GM12878 (cell line): ENCODE measurements around the gene ZFYVE21. TPM values are rescaled to one million over a fixed set of nuclear protein-coding genes. Genes with fewer than 3 reads are reported as not detected.

Experiments
- ATAC-seq: fragments of 200-7000 bp; cut with Tn5 transposase; 3 replicates; pipeline ENCODE4 v1.9.1; 2020; ENCODE audit warnings: mild to moderate bottlenecking, moderate library complexity
- BruUV-seq: library from RNA; stranded (reverse); fragments of 400-500 nt; replicated peaks from 2 replicates; lab custom pipeline; 2021; lab: Mats Ljungman, UMichigan
- CTCF ChIA-PET: fragments of 300-600 bp; sonication (Branson Sonifier 250); formaldehyde crosslinking; extraction: SDS; loops from one replicate; lab custom pipeline; 2021; ENCODE audit warnings: inconsistent platforms; lab: Yijun Ruan, JAX
- POLR2A ChIA-PET: fragments of 350-600 bp; formaldehyde crosslinking; extraction: SDS; loops from one replicate; lab custom pipeline; 2021; ENCODE audit warnings: inconsistent platforms; lab: Charles Lee
- RAD21 ChIA-PET: fragments of 300-600 bp; sonication (Branson Sonifier 250); formaldehyde crosslinking; loops from one replicate; lab custom pipeline; 2023; ENCODE audit warnings: antibody characterized with exemption; ENCODE audit not compliant: unreplicated experiment; lab: Charles Lee
- SMC1A ChIA-PET: fragments of 300-600 bp; sonication (Branson Sonifier 250); formaldehyde crosslinking; loops from one replicate; lab custom pipeline; 2023; ENCODE audit not compliant: unreplicated experiment, uncharacterized antibody; lab: Charles Lee
- DNase-seq: peaks from one replicate; pipeline ENCODE4 v3.0.0-alpha.2; 2011; ENCODE audit warnings: low read depth, low spot score
- FAIRE-seq: peaks from 3 replicates; lab custom pipeline; 2011; peaks lifted over from hg19 to GRCh38; lab: Jason Lieb, UNC
- H2AFZ ChIP-seq: 2 replicates; pipeline ENCODE4 v1.6.0; 2011; ENCODE audit warnings: low read depth, low read length, control low read depth; ENCODE audit not compliant: control insufficient read depth
- H3K27ac ChIP-seq: 2 replicates; pipeline ENCODE4 v1.5.1; 2011; ENCODE audit warnings: control low read depth; ENCODE audit not compliant: control insufficient read depth, insufficient read depth
- H3K27me3 ChIP-seq, 2 experiments: replicated peaks in 1 of 2; 2 replicates each; pipeline versions ENCODE4 v1.6.0 to v1.6.1; 2011; ENCODE audit warnings: low read length in 1 of 2; ENCODE audit not compliant: control insufficient read depth in 2 of 2, insufficient read depth in 2 of 2
- H3K36me3 ChIP-seq, 2 experiments: 2 replicates each; pipeline ENCODE4 v1.5.1; 2011; ENCODE audit warnings: low read length in 1 of 2; ENCODE audit not compliant: control insufficient read depth in 2 of 2, insufficient read depth in 2 of 2
- H3K4me1 ChIP-seq: 2 replicates; pipeline ENCODE4 v1.6.1; 2011; ENCODE audit warnings: mild to moderate bottlenecking, low read length, moderate library complexity, mixed read lengths; ENCODE audit not compliant: control insufficient read depth, insufficient read depth
- H3K4me2 ChIP-seq: 2 replicates; pipeline ENCODE4 v1.6.0; 2011; ENCODE audit warnings: control low read depth; ENCODE audit not compliant: control insufficient read depth, insufficient read depth
- H3K4me3 ChIP-seq: fragments of 200-600 bp; sonication (generic); 2 replicates; pipeline ENCODE4 v1.5.1; 2016
- H3K79me2 ChIP-seq: 2 replicates; pipeline ENCODE4 v1.6.0; 2011; ENCODE audit warnings: low read length; ENCODE audit not compliant: control insufficient read depth, insufficient read depth
- H3K9ac ChIP-seq: 2 replicates; pipeline ENCODE4 v1.8.0; 2011; ENCODE audit warnings: low read length, control low read depth, mixed read lengths; ENCODE audit not compliant: control insufficient read depth, insufficient read depth
- H3K9me3 ChIP-seq: replicated peaks from 3 replicates; pipeline ENCODE4 v1.5.1; 2011; ENCODE audit warnings: mild to moderate bottlenecking, low read length; ENCODE audit not compliant: control insufficient read depth, insufficient read depth
- H4K20me1 ChIP-seq: 2 replicates; pipeline ENCODE4 v1.6.0; 2011; ENCODE audit not compliant: control insufficient read depth, insufficient read depth
- E4F1 ChIP-seq: fragments of 450-650 bp; IDR thresholded peaks from 2 replicates; pipeline ENCODE4 v1.6.1; 2018; ENCODE audit warnings: borderline replicate concordance, mild to moderate bottlenecking; ENCODE audit not compliant: partially characterized antibody
- FOXM1 ChIP-seq: IDR thresholded peaks from 2 replicates; pipeline ENCODE4 v1.6.1; 2012; ENCODE audit warnings: low read depth, mild to moderate bottlenecking, inconsistent platforms, low read length, moderate library complexity
- HDAC2 ChIP-seq: fragments of 200-600 bp; sonication (generic); IDR thresholded peaks from 2 replicates; pipeline ENCODE4 v1.6.1; 2017
- KAT2A ChIP-seq: conservative IDR thresholded peaks from 2 replicates; pipeline ENCODE4 v1.6.1; 2011; ENCODE audit warnings: low read depth, low read length; ENCODE audit not compliant: control insufficient read depth
- MEF2B ChIP-seq: fragments of 450-650 bp; IDR thresholded peaks from 2 replicates; pipeline ENCODE4 v1.6.1; 2018; ENCODE audit warnings: mild to moderate bottlenecking, moderate library complexity; ENCODE audit not compliant: partially characterized antibody, poor library complexity, severe bottlenecking
- PML ChIP-seq: IDR thresholded peaks from 2 replicates; pipeline ENCODE4 v1.6.1; 2012; ENCODE audit warnings: low read length, inconsistent platforms
- RAD51 ChIP-seq: fragments of 450-650 bp; IDR thresholded peaks from 2 replicates; pipeline ENCODE4 v1.6.1; 2016; ENCODE audit warnings: moderate library complexity, mild to moderate bottlenecking, inconsistent platforms
- RELA ChIP-seq: fragments of 450-650 bp; IDR thresholded peaks from 2 replicates; pipeline ENCODE4 v1.8.0; 2014; ENCODE audit warnings: borderline replicate concordance; ENCODE audit not compliant: partially characterized antibody
- TAF1 ChIP-seq: IDR thresholded peaks from 2 replicates; pipeline ENCODE4 v1.6.1; 2011; ENCODE audit warnings: mild to moderate bottlenecking, low read depth, low read length, borderline replicate concordance
- TCF7 ChIP-seq: IDR thresholded peaks from 2 replicates; pipeline ENCODE4 v1.6.1; 2014; ENCODE audit warnings: antibody characterized with exemption, borderline replicate concordance
- WRNIP1 ChIP-seq: IDR thresholded peaks from 2 replicates; pipeline ENCODE4 v1.6.1; 2011; ENCODE audit warnings: low read depth, low read length, improper control_type of control experiment, borderline replicate concordance
- ZNF217 ChIP-seq: fragments of 450-650 bp; IDR thresholded peaks from 2 replicates; pipeline ENCODE4 v1.6.1; 2017; ENCODE audit warnings: antibody characterized with exemption, mild to moderate bottlenecking
- WGBS: methylation state at CpG from one replicate; pipeline ENCODE4 v1.1.6; 2016; ENCODE audit warnings: low lambda C conversion rate; ENCODE audit not compliant: insufficient replicate concordance, insufficient coverage; ENCODE audit errors: missing lambda C conversion rate; 5-methylcytosine and 5-hydroxymethylcytosine counted together
- in situ Hi-C: fragments of 300-500 bp; cut with MboI; formaldehyde crosslinking; loops from 9 replicates; pipeline ENCODE4 v1.14.3; 2018; ENCODE audit warnings: mixed read lengths
- intact Hi-C: fragments of 100-400 bp; cut with micrococcal nuclease; formaldehyde crosslinking; loops from one replicate; pipeline ENCODE4 v1.14.2; 2022; ENCODE audit not compliant: unreplicated experiment
- polyA plus RNA-seq, 11 experiments: library from polyadenylated mRNA; depleted of rRNA in 4 of 11; unstranded in 6 of 11; stranded (reverse) in 5 of 11; fragments of >200 nt; fragmentation: Nextera tagmentation in 4 of 11; fragmentation: Illumina TruSeq in 1 of 11; extraction: Ambion mirVana in 4 of 11; extraction: Trizol in 1 of 11; gene quantifications; 1 replicate in 1 of 11; 2 replicates in 10 of 11; pipeline versions ENCODE4 v1.2.1 to v1.2.3, GENCODE V29; 2011 to 2016; ENCODE audit warnings: inconsistent platforms in 2 of 11, missing spikeins in 2 of 11, low read depth in 1 of 11
- total RNA-seq, 4 experiments: library from RNA; depleted of rRNA in 3 of 4; stranded (reverse); fragments of >200 nt in 3 of 4; fragmentation: Illumina TruSeq in 1 of 4; extraction: Trizol in 1 of 4; gene quantifications; 2 replicates each; pipeline versions ENCODE4 v1.2.1 to v1.2.3, GENCODE V29; 2013 to 2021
- TF ChIP-seq, protein P1 (sequence below): fragments of 150-350 bp; IDR thresholded peaks from 2 replicates; pipeline ENCODE4 v1.6.1; 2014; ENCODE audit warnings: mild to moderate bottlenecking, low read depth, low read length

Gene ZFYVE21
- total and polyA plus RNA-seq, 10 of the 15 experiments (the other 5 are each of a cell fraction or from before 2014, with no cell fraction given), result 0.79 to 21.7 (median 13.8) TPM

GRCh38 chr14:103695296-103696069 lies 20.1 kb upstream of the ZFYVE21 start:
- BruUV-seq, result no TSS peak
- DNase-seq (no peak), FAIRE-seq (no peak), ATAC-seq (no peak)
- no peaks in the 10 kb centered on the region for H4K20me1 ChIP-seq
- no peak overlapping the region for H2AFZ ChIP-seq
- POLR2A ChIA-PET, result interaction anchor here (0.6 kb wide), 1 partner anchor 31 kb away, joined by 3 read pairs; no protein-coding TSS in a partner anchor
- H3K79me2 ChIP-seq, result peaks cover under 1% of the 10 kb centered on the region
- 86% methylated on average over 12 of the region's 14 CpGs for WGBS
- no peaks in the 10 kb centered on the region for H3K9me3 ChIP-seq
- H3K27ac ChIP-seq, result no peak overlapping the region
- H3K36me3 ChIP-seq, result peaks cover 11 to 25% of the 10 kb centered on the region in 2 experiments; a peak in 3 of 4 replicates
- no peak overlapping the region for H3K4me2 ChIP-seq
- H3K27me3 ChIP-seq, result no peaks in the 10 kb centered on the region
- H3K9ac ChIP-seq, result no peak overlapping the region
- CTCF ChIA-PET, result no interaction called here
- TF ChIP-seq TAF1 (no peak), ZNF217 (no peak), PML (no peak)
- TF ChIP-seq, protein P1, sequence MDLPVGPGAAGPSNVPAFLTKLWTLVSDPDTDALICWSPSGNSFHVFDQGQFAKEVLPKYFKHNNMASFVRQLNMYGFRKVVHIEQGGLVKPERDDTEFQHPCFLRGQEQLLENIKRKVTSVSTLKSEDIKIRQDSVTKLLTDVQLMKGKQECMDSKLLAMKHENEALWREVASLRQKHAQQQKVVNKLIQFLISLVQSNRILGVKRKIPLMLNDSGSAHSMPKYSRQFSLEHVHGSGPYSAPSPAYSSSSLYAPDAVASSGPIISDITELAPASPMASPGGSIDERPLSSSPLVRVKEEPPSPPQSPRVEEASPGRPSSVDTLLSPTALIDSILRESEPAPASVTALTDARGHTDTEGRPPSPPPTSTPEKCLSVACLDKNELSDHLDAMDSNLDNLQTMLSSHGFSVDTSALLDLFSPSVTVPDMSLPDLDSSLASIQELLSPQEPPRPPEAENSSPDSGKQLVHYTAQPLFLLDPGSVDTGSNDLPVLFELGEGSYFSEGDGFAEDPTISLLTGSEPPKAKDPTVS, result no peak
- peaks cover 18% of the 10 kb centered on the region for H3K4me1 ChIP-seq
- in situ Hi-C loops (no loop called here), intact Hi-C loops (no loop called here)
- no peak overlapping the region for H3K4me3 ChIP-seq
- SMC1A ChIA-PET, result no interaction called here
- RAD21 ChIA-PET, result interaction anchor here (0.6 kb wide), 1 partner anchor 24 kb away, joined by 3 read pairs; no protein-coding TSS in a partner anchor

- ChIA-PET RAD21 (no interaction called here), SMC1A (no interaction called here), CTCF (no interaction called here), POLR2A (no interaction called here)
- in situ Hi-C loops (no loop called here), intact Hi-C loops (no loop called here)
- Histone ChIP-seq H3K9me3 (no peaks in the 10 kb centered on the region), H3K4me3 (no peak overlapping the region), H3K36me3 (peaks cover 11 to 30% of the 10 kb centered on the region in 2 experiments; a peak in 3 of 4 replicates), H3K27me3 (no peaks in the 10 kb centered on the region), H3K79me2 (no peaks in the 10 kb centered on the region), H4K20me1 (no peaks in the 10 kb centered on the region), H3K4me1 (peaks cover 12% of the 10 kb centered on the region), H3K27ac (no peak overlapping the region), H3K4me2 (no peak overlapping the region), H3K9ac (no peak overlapping the region), H2AFZ (no peak overlapping the region)
- DNase-seq, result no peak
- no TSS peak for BruUV-seq
- 47% methylated on average over 6 of the region's 13 CpGs for WGBS
- no peak for FAIRE-seq
- ATAC-seq, result no peak
- TF ChIP-seq TCF7, result no peak
- no peak for TF ChIP-seq WRNIP1
- TF ChIP-seq RAD51, result no peak
- TF ChIP-seq E4F1, result no peak
- no peak for TF ChIP-seq FOXM1
- no peak for TF ChIP-seq KAT2A
- TF ChIP-seq MEF2B, result no peak
- no peak for TF ChIP-seq ZNF217
- no peak for TF ChIP-seq RELA
- no peak for TF ChIP-seq HDAC2
Observed at GRCh38 chr14:103696070-103696402, 19.6 kb upstream of the ZFYVE21 start.
